Measurements from ENCODE around the gene OR52M1.

OR52M1 gene

GRCh38 chr11:4565371-4565770, 20.4 kb downstream of the OR52M1 start:
- DNase-seq (ENCODE audit: low read depth in 1 of 2, low spot score in 1 of 2), result no peak

- DNase-seq (ENCODE audit: low read depth in 1 of 2, low spot score in 1 of 2), result no peak
Observed at GRCh38 chr11:4569075-4569474, 24.1 kb downstream of the OR52M1 start.

DNA sequence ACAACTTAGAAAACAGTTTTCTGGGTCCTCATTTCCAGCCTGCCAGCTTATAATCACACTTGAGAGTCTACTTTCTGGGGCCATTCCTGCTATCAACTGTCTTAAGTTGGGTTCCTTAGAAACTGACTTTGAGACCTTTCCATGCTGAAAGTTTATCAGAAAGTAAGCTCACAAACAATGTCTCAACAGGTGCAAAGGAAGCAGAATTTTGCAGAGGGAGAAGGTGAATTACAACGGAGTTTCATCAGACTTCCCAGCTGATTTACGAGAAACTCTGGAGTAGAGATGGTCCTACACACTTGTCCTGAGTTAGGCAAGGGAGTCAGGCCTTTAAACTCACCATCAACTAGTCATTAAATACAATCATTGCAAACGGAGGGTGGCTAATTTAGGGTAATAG, 31.9 kb downstream of the OR52M1 start:
- DNase-seq (ENCODE audit: low read depth in 1 of 2, low spot score in 1 of 2), result no peak

DNA sequence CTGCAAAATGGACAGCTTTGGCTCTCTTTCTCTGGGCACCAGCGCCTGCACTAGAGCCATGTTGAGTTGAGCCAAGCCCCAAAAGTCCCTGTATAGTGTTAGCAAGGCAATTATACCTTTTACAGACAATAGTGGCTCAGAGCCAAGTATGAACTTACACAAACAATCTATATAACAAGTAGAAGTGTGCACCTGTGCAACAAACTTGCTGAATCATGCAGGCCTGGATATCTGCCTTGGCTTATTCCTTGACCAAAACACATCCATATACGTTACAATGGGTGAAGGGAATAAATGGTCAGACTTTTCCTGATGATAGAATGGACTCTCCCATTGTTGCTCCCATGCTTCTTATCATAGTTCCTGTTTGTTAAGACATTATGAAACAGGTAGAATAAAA, 32.8 kb downstream of the OR52M1 start:
- DNase-seq (ENCODE audit: low read depth in 1 of 2, low spot score in 1 of 2), result no peak

DNA sequence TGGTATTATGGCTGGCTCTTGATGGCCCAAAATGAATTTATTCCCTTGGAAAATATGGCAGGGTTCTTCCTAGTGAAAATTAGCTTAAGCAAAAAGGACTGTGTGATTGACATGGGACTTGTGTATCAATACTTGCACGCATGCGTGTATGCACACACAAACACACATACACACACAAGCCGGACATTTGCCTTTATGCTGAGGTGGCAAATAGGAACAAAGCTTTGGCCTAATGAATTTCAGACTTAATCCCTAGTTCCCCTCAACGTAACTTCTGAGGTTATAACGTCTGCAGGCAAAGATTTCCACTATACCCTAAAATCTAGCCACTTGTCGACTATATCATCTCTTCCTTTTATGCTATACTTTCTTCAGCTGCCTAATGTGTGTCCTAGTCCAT, 33.6 kb downstream of the OR52M1 start:
- no peak for DNase-seq (ENCODE audit: low read depth in 1 of 2, low spot score in 1 of 2)

DNA sequence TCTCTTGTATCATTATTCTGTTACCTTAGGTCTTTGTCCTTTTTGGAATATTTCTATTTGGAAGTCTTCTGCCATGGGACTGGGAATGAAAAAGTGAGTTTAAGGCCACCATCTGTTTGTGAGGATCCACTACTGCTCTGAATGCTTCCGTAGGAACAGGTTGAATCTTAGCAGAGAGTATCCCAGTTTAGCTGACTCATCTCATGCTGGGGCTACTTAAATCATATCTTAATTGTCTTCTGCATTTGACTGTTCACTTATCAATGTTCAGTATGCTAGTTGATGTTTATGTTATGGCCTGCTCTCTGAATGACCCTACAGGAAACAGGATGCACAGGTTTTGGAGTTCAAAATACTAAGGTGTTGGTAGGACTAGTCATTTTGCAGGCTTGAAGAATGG, 35.1 kb downstream of the OR52M1 start:
- no peak for DNase-seq (ENCODE audit: low read depth in 1 of 2, low spot score in 1 of 2)

- DNase-seq (ENCODE audit: low read depth in 1 of 2, low spot score in 1 of 2), result no peak
Observed at GRCh38 chr11:4581443-4581842, 36.5 kb downstream of the OR52M1 start, which contains the start of gene OR52I2. Gene OR52I2, plus strand, starts transcription at chr11:4581743.

- DNase-seq (ENCODE audit: low read depth in 1 of 2, low spot score in 1 of 2), result no peak
Observed at GRCh38 chr11:4589017-4589416, 44.0 kb downstream of the OR52M1 start.

GRCh38 chr11:4593739-4594138, 48.7 kb downstream of the OR52M1 start, which contains the start of gene OR52I1:
Gene OR52I1, plus strand, starts transcription at chr11:4594039. Its CDS starts 0 bp downstream, at chr11:4594039.
- no peak for DNase-seq (ENCODE audit: low read depth in 1 of 2, low spot score in 1 of 2)
